Prostate gland (tissue), 2 donors: ENCODE measurements around the gene LRP11. TPM values are rescaled to one million over a fixed set of nuclear protein-coding genes. Genes with fewer than 3 reads are reported as not detected.
"Not testable (repeated sequence)": the region's sequence is repeated elsewhere in the genome, so short reads cannot be mapped to it uniquely, and the experiment has no call there.

ENCODE experiments used
- DNase-seq: peaks from one replicate; pipeline ENCODE4 v3.0.0-alpha.2; 2019; ENCODE audit warnings: low spot score
- H3K27ac ChIP-seq, 2 donors: fragments of 200-600 bp; sonication (generic); 2 replicates each; pipeline ENCODE4 v1.5.1; 2017 to 2019
- H3K27me3 ChIP-seq: fragments of 200-600 bp; sonication (generic); replicated peaks from 2 replicates; pipeline ENCODE4 v1.5.1; 2019; ENCODE audit not compliant: insufficient read depth
- H3K36me3 ChIP-seq, 2 donors: fragments of 200-600 bp; sonication (generic); 1 replicate in 1 of 2; 2 replicates in 1 of 2; pipeline versions ENCODE4 v1.5.1 to v1.8.1; 2017 to 2019
- H3K4me1 ChIP-seq: fragments of 200-600 bp; sonication (generic); replicated peaks from 2 replicates; pipeline ENCODE4 v1.5.1; 2019
- H3K4me3 ChIP-seq, 2 donors: fragments of 200-600 bp; sonication (generic); 2 replicates each; pipeline ENCODE4 v1.5.1; 2017 to 2019
- H3K9me3 ChIP-seq: fragments of 200-600 bp; sonication (generic); 2 replicates; pipeline ENCODE4 v1.5.1; 2017
- POLR2A ChIP-seq: fragments of 450-650 bp; IDR thresholded peaks from one replicate; pipeline ENCODE4 v1.6.1; 2016; ENCODE audit warnings: antibody characterized with exemption, mild to moderate bottlenecking
- POLR2AphosphoS5 ChIP-seq: sonication (generic); formaldehyde crosslinking; IDR thresholded peaks from one replicate; pipeline ENCODE4 v1.6.1; 2017; ENCODE audit warnings: antibody characterized with exemption
- WGBS: methylation state at CpG from one replicate; pipeline ENCODE4 v1.1.5; 2018; 5-methylcytosine and 5-hydroxymethylcytosine counted together
- intact Hi-C: fragments of 100-400 bp; cut with DNase I; formaldehyde crosslinking; loops from one replicate; pipeline ENCODE4 v1.14.2; 2022
- total RNA-seq, 2 donors: library from RNA; depleted of rRNA; stranded (reverse); fragments of >200 nt; gene quantifications; one replicate each; pipeline ENCODE4 v1.1.0, GENCODE V29; 2016
- TF ChIP-seq, protein P1 (sequence below), 4 experiments: fragments of 200-600 bp in 2 of 4; fragments of 450-650 bp in 2 of 4; sonication (generic) in 2 of 4; IDR thresholded peaks; 1 replicate in 3 of 4; 2 replicates in 1 of 4; pipeline ENCODE4 v1.5.1; 2016 to 2019; ENCODE audit warnings: antibody characterized with exemption in 4 of 4, mild to moderate bottlenecking in 2 of 4, moderate library complexity in 2 of 4

LRP11 gene
- total RNA-seq, 2 donors from 2014 or later, result 52.7 to 76.3 TPM

DNA sequence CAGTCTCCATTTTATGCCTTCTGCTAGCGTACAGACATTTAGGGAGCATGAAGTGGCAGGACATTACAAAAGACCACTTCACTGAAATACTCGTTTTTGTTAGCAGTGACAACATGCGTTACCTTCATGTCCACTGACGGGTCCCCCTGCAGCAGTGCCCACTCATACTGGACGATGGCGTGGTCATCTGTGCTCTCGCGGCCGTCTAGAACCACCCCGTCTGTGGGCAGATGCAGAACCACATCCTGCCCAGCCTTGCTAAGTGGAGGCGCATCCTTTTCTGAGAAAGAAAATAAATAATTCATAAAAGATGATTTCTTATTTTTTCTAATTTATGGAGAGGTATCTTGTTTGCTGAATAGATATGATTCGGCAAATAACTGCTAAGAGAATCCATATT, 11.3 kb downstream of the LRP11 start:
- TF ChIP-seq POLR2AphosphoS5 (no peak), POLR2A (no peak)
- TF ChIP-seq, protein P1, sequence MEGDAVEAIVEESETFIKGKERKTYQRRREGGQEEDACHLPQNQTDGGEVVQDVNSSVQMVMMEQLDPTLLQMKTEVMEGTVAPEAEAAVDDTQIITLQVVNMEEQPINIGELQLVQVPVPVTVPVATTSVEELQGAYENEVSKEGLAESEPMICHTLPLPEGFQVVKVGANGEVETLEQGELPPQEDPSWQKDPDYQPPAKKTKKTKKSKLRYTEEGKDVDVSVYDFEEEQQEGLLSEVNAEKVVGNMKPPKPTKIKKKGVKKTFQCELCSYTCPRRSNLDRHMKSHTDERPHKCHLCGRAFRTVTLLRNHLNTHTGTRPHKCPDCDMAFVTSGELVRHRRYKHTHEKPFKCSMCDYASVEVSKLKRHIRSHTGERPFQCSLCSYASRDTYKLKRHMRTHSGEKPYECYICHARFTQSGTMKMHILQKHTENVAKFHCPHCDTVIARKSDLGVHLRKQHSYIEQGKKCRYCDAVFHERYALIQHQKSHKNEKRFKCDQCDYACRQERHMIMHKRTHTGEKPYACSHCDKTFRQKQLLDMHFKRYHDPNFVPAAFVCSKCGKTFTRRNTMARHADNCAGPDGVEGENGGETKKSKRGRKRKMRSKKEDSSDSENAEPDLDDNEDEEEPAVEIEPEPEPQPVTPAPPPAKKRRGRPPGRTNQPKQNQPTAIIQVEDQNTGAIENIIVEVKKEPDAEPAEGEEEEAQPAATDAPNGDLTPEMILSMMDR (IDR thresholded peaks at IDR 0.05), result no peak
- Histone ChIP-seq H3K27me3 (no peaks in the 10 kb centered on the region), H3K36me3 (peaks cover 0 to 3% of the 10 kb centered on the region in 2 donors), H3K27ac (no peak overlapping the region), H3K4me3 (no peak overlapping the region), H3K9me3 (no peaks in the 10 kb centered on the region), H3K4me1 (peaks cover 8% of the 10 kb centered on the region)
- 91% methylated on average over 12 of the region's 12 CpGs for WGBS
- no peak for DNase-seq
- intact Hi-C loops, result no loop called here

DNA sequence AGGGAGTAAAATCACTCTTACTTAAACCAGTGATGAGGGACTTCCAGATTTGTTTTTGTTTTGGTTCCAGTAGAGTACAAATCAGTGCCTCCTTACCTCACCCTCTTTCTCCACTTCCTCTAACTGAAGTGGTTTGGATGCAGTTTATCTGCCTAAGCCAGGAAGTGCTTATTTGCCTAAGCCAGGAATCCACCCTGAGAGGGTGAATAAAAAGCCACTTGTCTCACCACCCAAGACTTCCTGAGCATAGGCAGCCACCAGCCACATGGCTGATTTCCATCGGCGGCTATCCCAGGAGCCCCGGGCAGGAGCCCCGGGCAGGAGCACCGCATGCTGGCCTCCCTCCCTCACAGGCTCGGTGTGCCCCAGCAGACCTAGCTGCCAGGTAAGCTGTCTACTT, 12.0 kb downstream of the LRP11 start:
- peaks cover 0 to 3% of the 10 kb centered on the region in 2 donors for H3K36me3 ChIP-seq
- no peak overlapping the region for H3K4me3 ChIP-seq
- intact Hi-C loops, result no loop called here
- H3K27ac ChIP-seq, result no peak overlapping the region
- TF ChIP-seq, protein P1 (IDR thresholded peaks at IDR 0.05), result no peak
- TF ChIP-seq POLR2A (no peak), POLR2AphosphoS5 (no peak)
- WGBS, result 64% methylated on average over 6 of the region's 6 CpGs
- peaks cover 8% of the 10 kb centered on the region for H3K4me1 ChIP-seq
- DNase-seq, result no peak
- H3K27me3 ChIP-seq, result no peaks in the 10 kb centered on the region
- no peaks in the 10 kb centered on the region for H3K9me3 ChIP-seq

DNA sequence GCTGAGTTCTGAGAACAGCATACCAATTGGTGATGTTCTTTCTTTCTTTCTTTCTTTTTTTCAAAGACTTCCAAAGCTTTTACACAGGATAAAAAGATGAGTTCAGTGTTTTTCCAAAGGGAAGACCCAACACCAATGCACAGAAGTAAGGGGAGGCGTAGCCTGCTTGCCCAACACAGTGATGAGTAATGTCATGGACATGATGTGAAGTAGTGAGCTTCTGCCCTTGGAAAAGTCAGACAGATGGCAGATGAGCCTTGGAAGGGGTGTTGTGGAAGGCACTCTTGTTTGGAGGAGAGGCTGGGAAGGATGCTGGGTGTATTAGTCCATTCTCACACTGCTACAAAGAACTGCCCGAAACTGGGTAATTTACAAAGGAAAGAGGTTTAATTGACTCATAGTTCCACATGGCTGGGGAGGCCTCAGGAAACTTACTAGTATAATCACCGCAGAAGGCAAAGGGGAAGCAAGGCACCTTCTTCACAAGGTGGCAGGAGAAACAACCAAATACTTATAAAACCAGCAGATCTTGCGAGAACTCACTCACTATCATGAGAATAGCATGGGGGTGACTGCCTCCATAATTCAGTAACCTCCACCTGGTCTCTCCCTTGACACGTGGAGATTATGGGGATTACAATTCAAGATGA, 12.6 kb downstream of the LRP11 start:
- TF ChIP-seq, protein P1 (IDR thresholded peaks at IDR 0.05), result no peak
- TF ChIP-seq POLR2AphosphoS5 (no peak), POLR2A (no peak)
- no peak overlapping the region for H3K4me3 ChIP-seq
- DNase-seq, result no peak
- H3K36me3 ChIP-seq, result peaks cover 0 to 3% of the 10 kb centered on the region in 2 donors
- WGBS, result 90% methylated on average over 5 of the region's 5 CpGs
- no peaks in the 10 kb centered on the region for H3K9me3 ChIP-seq
- intact Hi-C loops, result no loop called here
- H3K27me3 ChIP-seq, result no peaks in the 10 kb centered on the region
- peaks cover 12% of the 10 kb centered on the region for H3K4me1 ChIP-seq
- H3K27ac ChIP-seq, result no peak overlapping the region

DNA sequence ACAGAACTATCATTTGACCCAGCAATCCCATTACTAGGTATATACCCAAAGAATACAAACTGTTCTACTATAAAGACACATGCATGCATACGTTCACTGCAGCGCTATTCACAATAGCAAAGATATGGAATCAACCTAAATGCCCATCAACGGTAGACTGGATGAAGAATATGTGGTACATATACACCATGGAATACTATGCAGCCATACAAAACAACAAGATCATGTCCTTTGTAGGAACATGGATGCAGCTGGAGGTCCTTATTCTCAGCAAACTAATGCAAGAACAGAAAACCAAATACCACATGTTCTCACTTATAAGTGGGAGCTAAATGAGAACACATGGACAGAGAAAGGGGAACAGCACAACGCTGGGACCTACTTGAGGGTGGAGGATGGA, 15.8 kb downstream of the LRP11 start:
- WGBS, result 85% methylated on average over 4 of the region's 4 CpGs
- H3K9me3 ChIP-seq, H3K27me3 ChIP-seq, H3K4me3 ChIP-seq, intact Hi-C loops, DNase-seq, H3K27ac ChIP-seq, H3K4me1 ChIP-seq, H3K36me3 ChIP-seq: not testable (repeated sequence)

DNA sequence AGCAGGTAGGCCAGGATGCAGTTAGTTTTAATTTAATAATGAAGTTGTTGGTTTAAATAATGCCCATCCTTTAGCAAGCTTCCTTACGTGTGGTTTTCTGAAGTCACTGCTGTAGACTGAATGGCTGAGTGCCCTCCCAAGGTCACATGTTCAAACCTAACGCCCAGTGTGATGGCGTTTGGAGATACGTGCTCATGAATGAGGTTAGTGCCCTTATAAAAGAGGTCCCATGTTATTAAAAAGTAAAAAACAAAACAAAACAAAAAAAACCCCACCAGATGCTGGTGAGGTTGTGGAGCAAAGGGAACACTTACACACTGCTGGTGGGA, 16.3 kb downstream of the LRP11 start:
- 77% methylated on average over 4 of the region's 4 CpGs for WGBS
- Histone ChIP-seq H3K4me3 (no peak overlapping the region), H3K27ac (peak overlapping the region in 1 of 2 donors; percentile 36), H3K27me3 (no peaks in the 10 kb centered on the region), H3K9me3 (no peaks in the 10 kb centered on the region), H3K36me3 (peaks cover 0 to 3% of the 10 kb centered on the region in 2 donors), H3K4me1 (peaks cover 6% of the 10 kb centered on the region)
- intact Hi-C loops, result no loop called here
- TF ChIP-seq POLR2A (no peak), POLR2AphosphoS5 (no peak)
- TF ChIP-seq, protein P1 (IDR thresholded peaks at IDR 0.05), result no peak
- no peak for DNase-seq
